G401.6 (cell line): ENCODE measurements around the gene DPY19L3.
"Not testable (repeated sequence)": the region's sequence is repeated elsewhere in the genome, so short reads cannot be mapped to it uniquely, and the experiment has no call there.

Experiments
- FAIRE-seq: peaks from 2 replicates; lab custom pipeline; 2012; peaks lifted over from hg19 to GRCh38; lab: Jason Lieb, UNC

Gene DPY19L3

GRCh38 chr19:32447534-32447933, 42.0 kb downstream of the DPY19L3 start:
- FAIRE-seq, result not testable (repeated sequence)

- FAIRE-seq, result no peak
These were observed 42.5 kb downstream of the DPY19L3 start for GRCh38 chr19:32448026-32448425.

DNA sequence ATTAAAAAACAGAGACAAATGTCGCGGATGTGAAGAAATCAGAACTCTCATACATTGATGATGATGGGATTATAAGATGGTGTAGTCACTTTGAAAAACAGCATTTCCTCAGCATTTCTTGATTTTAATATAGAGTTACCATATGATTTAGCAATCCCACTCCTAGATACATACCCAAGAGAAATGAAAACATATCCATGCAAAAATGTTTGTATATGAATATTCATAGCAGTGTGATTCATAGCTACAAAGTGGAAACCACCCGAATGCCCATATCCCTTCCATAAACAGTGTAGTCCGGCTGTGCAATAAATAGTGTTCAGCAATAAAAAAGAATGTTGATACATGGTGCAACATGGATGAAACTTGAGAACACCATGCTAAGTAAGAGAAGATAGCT, 44.6 kb downstream of the DPY19L3 start:
- no peak for FAIRE-seq

GRCh38 chr19:32453736-32454135, 48.2 kb downstream of the DPY19L3 start:
- FAIRE-seq, result peak; percentile 65

DNA sequence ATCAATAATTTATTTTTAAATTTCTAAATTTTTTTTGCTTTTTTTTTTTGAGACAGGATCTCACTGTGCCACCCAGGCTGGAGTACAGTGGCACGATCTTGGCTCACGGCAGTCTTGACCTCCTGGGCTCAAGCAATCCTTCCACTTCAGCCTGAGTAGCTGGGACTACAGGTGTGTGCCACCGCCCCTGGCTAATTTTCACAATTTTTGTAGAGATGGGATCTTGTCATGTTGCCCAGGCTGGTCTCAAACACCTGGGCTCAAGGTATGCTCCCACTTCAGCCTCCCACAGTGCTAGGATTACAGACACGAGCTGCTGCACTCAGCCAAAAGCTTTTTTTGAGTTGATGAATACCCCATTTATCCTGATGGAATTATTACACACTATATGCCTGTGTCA, 50.8 kb downstream of the DPY19L3 start:
- FAIRE-seq, result no peak

DNA sequence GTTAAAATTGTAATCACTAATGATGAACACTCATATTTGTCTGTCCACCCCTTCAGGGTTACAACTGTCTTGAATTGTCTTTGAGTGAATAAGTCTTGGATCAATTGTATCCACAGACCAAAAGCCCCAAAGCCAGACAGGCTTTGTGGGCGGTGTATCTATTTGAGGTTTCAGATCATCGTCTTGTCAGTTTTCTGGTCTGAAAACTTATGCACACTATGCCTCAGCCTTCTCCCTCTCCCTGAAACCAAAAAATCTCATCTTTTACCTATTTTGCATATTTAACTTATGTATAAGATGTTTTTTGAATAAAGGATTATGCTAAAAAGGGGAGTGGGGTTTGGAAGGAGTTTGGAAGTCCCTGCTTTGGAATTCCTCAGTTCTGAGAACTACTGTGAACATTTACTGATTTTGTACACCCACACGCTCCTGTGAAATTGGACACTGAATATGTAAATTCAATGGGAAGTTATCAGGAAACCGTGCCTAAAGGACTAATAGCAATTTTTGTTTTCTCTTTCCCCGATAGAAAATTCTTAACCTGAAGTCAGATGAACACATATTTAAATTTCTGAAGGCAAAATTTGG, 52.1 kb downstream of the DPY19L3 start:
- FAIRE-seq, result no peak

- FAIRE-seq, result no peak
These were observed 53.0 kb downstream of the DPY19L3 start for GRCh38 chr19:32458500-32459123.

DNA sequence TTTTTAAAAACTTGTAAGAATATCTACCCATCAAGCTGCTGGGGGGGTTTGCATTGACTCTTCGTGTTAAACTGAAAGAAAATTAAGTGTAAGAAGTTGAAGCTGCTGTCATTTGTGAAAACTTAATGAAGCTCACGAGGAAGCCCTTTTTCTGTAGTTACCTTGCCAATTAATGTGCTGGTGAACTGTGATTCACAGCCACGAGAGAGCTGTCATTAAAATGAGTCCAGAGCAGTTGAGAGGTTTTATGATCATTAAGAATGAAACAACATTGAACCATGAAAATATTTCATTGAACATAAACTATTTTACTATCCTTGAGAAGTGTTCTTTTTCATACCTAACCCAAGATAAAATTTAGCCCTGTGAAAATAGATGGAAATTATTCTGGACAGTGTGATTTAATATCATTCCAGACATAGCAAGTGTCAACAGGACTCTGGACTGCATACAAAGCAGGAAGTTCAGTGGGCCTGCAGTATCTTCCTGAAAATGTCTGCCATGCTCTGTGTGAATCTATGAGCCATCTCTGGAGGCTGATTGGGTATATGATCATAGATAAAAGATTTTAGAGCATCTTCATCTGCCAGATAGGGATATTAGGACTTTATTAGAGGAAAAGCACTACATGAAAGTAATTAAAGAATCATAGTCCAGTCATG, 53.8 kb downstream of the DPY19L3 start:
- no peak for FAIRE-seq

GRCh38 chr19:32460476-32460875, 54.9 kb downstream of the DPY19L3 start:
- no peak for FAIRE-seq

GRCh38 chr19:32464279-32464678, 58.7 kb downstream of the DPY19L3 start:
- peak; percentile 89 for FAIRE-seq

GRCh38 chr19:32465176-32465575, 59.6 kb downstream of the DPY19L3 start:
- FAIRE-seq, result no peak

- no peak for FAIRE-seq
These were observed 64.2 kb downstream of the DPY19L3 start for GRCh38 chr19:32469795-32470194.

GRCh38 chr19:32471095-32471494, 65.5 kb downstream of the DPY19L3 start:
- no peak for FAIRE-seq

DNA sequence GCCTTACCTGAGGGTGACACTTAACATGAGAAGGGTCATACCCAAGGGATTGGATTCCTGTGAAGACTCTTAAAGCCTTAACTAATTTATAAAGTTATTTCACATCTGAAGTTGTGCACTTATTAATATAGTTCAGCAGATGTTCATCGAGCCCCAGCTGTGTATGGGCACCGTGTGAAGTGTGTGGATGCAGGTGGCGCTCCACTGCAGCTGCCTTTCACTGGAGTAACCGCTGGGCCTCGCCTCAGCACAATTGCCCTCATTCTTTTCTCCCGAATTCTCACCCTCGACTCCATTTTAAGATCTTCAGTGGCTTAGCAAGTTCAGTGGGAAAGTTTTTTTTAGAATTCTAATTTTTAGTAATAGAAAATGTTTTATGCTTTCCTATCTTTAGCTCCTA, 66.2 kb downstream of the DPY19L3 start:
- no peak for FAIRE-seq

DNA sequence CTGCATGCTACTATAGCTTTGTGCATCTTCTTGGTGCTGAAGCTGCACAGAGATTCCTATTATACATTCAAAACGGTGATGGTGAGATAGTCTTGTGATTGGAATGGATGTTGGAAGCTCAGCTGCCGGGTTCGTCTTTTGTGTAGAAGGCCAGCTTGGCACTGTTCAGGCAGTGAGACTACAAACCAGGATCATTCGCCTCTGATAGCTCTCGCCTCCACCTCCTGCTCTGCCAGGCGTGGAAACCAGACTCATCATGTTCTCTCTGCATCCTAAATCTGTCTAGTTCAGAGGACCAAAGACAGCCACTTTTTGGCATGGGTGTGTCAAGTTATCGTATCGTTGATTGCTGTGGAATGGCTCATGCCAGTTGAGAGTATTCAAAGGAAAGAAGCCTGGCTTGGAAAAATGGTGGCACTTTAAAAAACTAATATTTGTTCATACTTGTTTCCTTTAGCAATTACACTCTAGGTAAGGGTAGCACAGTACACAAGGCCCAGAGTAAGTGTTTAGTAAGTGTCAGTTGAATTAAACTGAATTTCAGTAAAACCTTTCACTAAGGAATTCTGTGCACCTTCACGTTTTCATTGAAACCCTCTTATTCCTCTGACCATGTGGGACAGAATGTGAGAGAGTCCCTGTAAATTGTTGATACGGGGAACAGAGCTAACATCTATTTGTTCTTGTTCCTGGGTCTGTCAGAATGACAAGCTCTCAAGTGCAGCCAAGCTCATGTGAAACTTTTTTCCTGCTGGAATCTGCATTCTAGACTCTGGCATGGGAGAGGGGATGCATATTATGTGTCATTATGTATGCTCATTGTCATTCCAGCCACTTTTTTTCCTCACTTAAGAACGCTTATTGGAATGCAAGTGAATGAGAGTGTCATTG, 69.8 kb downstream of the DPY19L3 start:
- FAIRE-seq, result no peak

- no peak for FAIRE-seq
These were observed 70.4 kb downstream of the DPY19L3 start for GRCh38 chr19:32476032-32476350.

DNA sequence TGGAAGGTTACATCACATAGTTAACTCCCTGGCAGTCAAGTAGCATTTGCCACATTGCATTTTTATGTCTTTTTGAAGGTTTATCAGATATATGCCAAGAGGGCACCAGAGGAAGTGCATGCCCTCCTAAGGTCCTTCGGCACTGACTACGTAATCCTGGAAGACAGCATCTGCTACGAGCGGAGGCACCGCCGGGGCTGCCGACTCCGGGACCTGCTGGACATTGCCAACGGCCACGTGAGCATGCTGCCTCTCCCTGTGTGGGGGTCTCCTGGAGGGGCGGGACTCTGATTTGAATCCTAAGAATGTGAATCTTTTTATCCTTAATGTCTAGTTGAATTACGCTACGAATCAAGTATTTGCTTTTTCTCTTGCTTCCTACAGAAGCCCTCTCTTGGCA, 74.8 kb downstream of the DPY19L3 start:
- FAIRE-seq, result no peak

- FAIRE-seq, result no peak
These were observed 78.0 kb downstream of the DPY19L3 start for GRCh38 chr19:32483574-32483973.

GRCh38 chr19:32489971-32490370, 84.4 kb downstream of the DPY19L3 start:
- no peak for FAIRE-seq

GRCh38 chr19:32497391-32497790, 91.8 kb downstream of the DPY19L3 start:
- FAIRE-seq, result no peak

DNA sequence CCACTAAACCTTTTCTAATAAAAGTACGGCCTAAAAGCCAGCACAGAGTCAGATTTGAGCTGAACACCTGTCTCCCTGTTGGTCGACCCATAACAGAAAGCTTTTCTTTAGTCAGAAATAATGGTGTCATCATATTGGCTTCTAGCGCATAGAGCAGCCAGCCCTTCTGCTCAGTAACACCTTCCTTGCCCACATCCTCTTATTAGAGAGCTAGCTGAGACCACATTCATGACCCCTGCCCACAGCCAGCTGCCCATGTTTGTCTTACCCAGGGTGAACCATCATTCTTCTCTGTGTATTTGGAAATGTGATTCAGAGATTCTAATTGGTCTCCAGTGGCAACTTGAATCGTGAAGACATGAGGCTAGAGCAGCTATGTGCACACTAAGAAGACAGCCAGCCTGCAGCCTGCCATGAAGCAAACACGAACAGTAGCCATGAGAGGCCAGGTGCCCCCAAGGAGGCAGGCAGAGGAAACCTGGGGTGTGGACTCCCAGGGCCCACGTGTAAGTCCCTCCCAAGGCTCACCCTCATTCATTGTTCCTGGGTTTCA, 93.2 kb downstream of the DPY19L3 start:
- no peak for FAIRE-seq

GRCh38 chr19:32512498-32512897, 106.9 kb downstream of the DPY19L3 start:
- FAIRE-seq, result not testable (repeated sequence)

DNA sequence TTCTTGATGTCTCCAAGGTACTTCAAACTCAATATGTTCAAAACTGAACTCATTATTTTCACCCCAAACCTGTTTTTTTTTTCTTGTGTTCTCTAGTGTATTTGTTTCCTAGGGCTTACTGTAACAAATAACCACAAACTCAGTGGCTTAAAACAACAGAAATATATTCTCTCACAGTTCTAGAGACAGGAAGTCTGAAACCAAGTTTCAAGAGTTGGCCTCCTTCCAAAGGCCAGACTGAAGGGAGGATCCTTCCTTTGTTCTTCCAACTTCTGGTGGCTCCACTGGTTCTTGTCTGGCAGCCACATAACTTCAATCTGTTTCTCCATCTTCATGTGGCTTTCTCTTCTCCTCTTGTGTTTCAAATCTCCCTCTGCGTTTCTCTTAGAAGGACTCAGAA, 113.5 kb downstream of the DPY19L3 start:
- no peak for FAIRE-seq
